Uterus (tissue), 2 donors: ENCODE results near the gene MALAT1.

ENCODE experiments used
- POLR2A ChIP-seq, 2 donors: fragments of 450-650 bp; IDR thresholded peaks; one replicate each; pipeline ENCODE4 v1.6.1; 2016; ENCODE audit warnings: antibody characterized with exemption in 2 of 2, mild to moderate bottlenecking in 1 of 2, moderate library complexity in 1 of 2
- TF ChIP-seq, protein P1 (sequence below), 4 experiments: fragments of 200-600 bp in 2 of 4; fragments of 450-650 bp in 2 of 4; sonication (generic) in 2 of 4; IDR thresholded peaks; one replicate each; pipeline ENCODE4 v1.5.1; 2016 to 2019; ENCODE audit warnings: antibody characterized with exemption in 4 of 4, mild to moderate bottlenecking in 2 of 4, moderate library complexity in 1 of 4

DNA sequence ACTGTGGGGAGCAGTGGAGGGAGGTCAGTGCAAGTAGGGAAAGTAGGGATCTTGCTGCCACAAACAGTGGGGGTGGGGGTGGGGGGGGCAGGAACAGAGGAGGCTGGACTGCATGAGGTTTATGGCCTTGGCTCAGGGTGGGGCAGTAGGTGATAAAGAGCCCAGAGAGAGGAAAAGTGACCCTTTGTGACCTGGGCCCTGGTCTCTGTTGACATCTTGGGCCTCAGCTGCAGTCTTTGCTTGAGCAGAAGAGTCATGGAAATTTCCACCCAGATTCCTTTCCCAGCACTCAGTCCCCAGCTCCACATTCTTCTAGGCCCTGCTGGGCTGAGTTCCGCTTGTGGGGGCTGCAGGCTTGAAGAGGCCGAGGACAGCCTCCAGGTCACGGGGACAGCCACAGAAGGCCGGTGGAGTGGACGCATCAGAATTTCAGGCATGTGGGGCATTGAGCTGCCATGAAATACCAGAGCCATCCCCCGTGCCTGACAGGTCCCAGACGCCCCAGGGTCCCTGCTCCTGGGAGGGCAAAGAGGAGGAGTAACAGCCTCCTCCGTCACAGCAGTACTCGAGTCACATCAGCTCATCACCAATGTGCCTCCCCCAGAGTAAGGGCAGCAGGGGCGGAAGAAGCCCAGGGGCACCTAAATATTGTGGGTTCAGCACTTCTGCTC, 9.7 kb upstream of the MALAT1 start:
- peak; percentile 36 to 52 for TF ChIP-seq POLR2A (IDR thresholded peaks at IDR 0.05)
- TF ChIP-seq, protein P1, sequence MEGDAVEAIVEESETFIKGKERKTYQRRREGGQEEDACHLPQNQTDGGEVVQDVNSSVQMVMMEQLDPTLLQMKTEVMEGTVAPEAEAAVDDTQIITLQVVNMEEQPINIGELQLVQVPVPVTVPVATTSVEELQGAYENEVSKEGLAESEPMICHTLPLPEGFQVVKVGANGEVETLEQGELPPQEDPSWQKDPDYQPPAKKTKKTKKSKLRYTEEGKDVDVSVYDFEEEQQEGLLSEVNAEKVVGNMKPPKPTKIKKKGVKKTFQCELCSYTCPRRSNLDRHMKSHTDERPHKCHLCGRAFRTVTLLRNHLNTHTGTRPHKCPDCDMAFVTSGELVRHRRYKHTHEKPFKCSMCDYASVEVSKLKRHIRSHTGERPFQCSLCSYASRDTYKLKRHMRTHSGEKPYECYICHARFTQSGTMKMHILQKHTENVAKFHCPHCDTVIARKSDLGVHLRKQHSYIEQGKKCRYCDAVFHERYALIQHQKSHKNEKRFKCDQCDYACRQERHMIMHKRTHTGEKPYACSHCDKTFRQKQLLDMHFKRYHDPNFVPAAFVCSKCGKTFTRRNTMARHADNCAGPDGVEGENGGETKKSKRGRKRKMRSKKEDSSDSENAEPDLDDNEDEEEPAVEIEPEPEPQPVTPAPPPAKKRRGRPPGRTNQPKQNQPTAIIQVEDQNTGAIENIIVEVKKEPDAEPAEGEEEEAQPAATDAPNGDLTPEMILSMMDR (IDR thresholded peaks at IDR 0.05), result no peak
